ENCODE data around the gene AQP7. TPM values are rescaled to one million over a fixed set of nuclear protein-coding genes. Genes with fewer than 3 reads are reported as not detected.

AQP7 gene
- total and polyA plus RNA-seq, 9 of the 15 experiments (the other 6 are each of a cell fraction or from before 2014, with no cell fraction given), result 0.04 to 0.53 (median 0.07) TPM; not detected in 4

DNA sequence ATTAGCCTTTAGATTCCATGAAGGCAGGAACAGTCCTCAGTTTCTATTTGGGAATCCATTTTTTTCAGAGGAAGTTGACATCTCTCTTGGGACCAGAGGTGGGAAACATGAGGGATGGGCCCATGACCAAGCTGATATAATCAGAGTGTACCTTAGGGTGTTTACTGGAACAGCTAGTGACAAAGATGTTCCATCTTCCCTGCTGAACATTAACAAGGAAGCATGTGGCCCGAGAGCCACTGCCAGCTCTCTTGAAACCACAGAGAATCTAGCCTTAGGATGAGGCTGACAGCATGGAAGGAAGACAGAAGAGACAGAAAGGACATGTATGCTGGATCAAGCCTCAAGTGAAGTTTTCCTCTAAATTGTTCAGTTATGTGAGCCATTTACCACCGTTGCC, 29.1 kb upstream of the AQP7 start:
- POLR2A ChIA-PET, result interaction anchor here (0.7 kb wide), 1 partner anchor 168 kb away, joined by 3 read pairs; no protein-coding TSS in a partner anchor
- H3K79me2 ChIP-seq (ENCODE audit: control insufficient read depth, insufficient read depth, low read length), result no peaks in the 10 kb centered on the region
- H3K4me1 ChIP-seq (replicated peaks in 1 of 2; ENCODE audit: control insufficient read depth in 2 of 2, insufficient read depth in 2 of 2, low read length in 2 of 2), result peaks cover 36 to 37% of the 10 kb centered on the region in 2 experiments
- no peaks in the 10 kb centered on the region for H3K9me1 ChIP-seq (ENCODE audit: control insufficient read depth, insufficient read depth, low read length)
- in situ Hi-C loops (cut with MboI), result no loop called here
- no peaks in the 10 kb centered on the region for H3K36me3 ChIP-seq (ENCODE audit: control insufficient read depth, insufficient read depth, low read length)
- H3K4me2 ChIP-seq (ENCODE audit: insufficient read depth, low read length), result no peak overlapping the region
- no TSS peak for BruUV-seq (replicated peaks)
- 0 out of 3 replicates have a peak overlapping the region, but pooled peaks have one; percentile 24 for H3K27ac ChIP-seq (ENCODE audit: extremely low read depth, low read depth, low read length)
- DNase-seq (ENCODE audit: extremely low read depth in 1 of 4, low spot score in 3 of 4) (no peak), FAIRE-seq (no peak), ATAC-seq (no peak)
- intact Hi-C loops (cut with micrococcal nuclease), result no loop called here
- H3K9ac ChIP-seq (ENCODE audit: insufficient read depth in 1 of 2, low read depth in 2 of 2, low read length in 2 of 2), result no peak overlapping the region
- CTCF ChIA-PET (ENCODE audit: low intra/inter-chr PET ratio), result no interaction called here
- 56% methylated on average over 2 of the region's 2 CpGs for WGBS (ENCODE audit: insufficient coverage, low coverage, missing lambda C conversion rate)
- no peaks in the 10 kb centered on the region for H3K9me3 ChIP-seq (replicated peaks; ENCODE audit: control insufficient read depth, insufficient read depth, low read depth, low read length)
- H4K20me1 ChIP-seq (replicated peaks; ENCODE audit: control insufficient read depth, insufficient read depth, low read length), result no peaks in the 10 kb centered on the region
- peak overlapping the region; percentile 68; the same call in 1 of the 2 replicates for H2AFZ ChIP-seq (ENCODE audit: low read depth, low read length)
- H3K27me3 ChIP-seq (ENCODE audit: control insufficient read depth in 2 of 2, insufficient read depth in 2 of 2, low read length in 2 of 2), result no peaks in the 10 kb centered on the region
- TF ChIP-seq ZNF121 (CRISPR knock-in tag; conservative IDR thresholded peaks at IDR 0.05), result no peak
- TF ChIP-seq E4F1 (CRISPR knock-in tag; IDR thresholded peaks at IDR 0.05; ENCODE audit: borderline replicate concordance), result no peak
- TF ChIP-seq PURB (CRISPR knock-in tag; IDR thresholded peaks at IDR 0.05; ENCODE audit: low read depth), result no peak
- no peak for TF ChIP-seq NR2F6 (CRISPR knock-in tag; IDR thresholded peaks at IDR 0.05)
- no peak overlapping the region for H3K4me3 ChIP-seq
